Measurements from ENCODE around the gene MRPL28.

DNA sequence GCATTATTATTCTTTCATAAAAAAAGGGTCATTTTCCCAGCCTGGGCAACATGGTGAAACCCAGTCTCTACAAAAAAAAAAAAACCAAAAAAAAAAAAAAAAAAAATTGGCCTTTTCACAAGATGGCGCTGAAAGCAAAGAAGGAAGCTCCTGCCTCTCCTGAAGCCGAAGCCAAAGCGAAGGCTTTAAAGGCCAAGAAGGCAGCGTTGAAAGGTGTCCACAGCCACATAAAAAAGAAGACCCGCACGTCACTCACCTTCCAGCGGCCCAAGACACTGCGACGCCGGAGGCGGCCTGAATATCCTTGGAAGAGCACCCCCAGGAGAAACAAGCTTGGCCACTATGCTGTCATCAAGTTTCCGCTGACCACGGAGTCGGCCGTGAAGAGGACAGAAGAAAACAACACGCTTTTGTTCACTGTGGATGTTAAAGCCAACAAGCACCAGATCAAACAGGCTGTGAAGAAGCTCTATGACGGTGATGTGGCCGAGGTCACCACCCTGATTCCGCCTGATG is 16.4 kb upstream of the MRPL28 start:
- TF ChIP-seq, protein P1, sequence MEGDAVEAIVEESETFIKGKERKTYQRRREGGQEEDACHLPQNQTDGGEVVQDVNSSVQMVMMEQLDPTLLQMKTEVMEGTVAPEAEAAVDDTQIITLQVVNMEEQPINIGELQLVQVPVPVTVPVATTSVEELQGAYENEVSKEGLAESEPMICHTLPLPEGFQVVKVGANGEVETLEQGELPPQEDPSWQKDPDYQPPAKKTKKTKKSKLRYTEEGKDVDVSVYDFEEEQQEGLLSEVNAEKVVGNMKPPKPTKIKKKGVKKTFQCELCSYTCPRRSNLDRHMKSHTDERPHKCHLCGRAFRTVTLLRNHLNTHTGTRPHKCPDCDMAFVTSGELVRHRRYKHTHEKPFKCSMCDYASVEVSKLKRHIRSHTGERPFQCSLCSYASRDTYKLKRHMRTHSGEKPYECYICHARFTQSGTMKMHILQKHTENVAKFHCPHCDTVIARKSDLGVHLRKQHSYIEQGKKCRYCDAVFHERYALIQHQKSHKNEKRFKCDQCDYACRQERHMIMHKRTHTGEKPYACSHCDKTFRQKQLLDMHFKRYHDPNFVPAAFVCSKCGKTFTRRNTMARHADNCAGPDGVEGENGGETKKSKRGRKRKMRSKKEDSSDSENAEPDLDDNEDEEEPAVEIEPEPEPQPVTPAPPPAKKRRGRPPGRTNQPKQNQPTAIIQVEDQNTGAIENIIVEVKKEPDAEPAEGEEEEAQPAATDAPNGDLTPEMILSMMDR (IDR thresholded peaks at IDR 0.05), result no peak
- no peak for TF ChIP-seq POLR2A (IDR thresholded peaks at IDR 0.05)
